Fibroblast of villous mesenchyme (primary cell): Measurements from ENCODE around the gene NRP2. TPM values are rescaled to one million over a fixed set of nuclear protein-coding genes. Genes with fewer than 3 reads are reported as not detected.

ENCODE experiments used
- DNase-seq: peaks from one replicate; pipeline ENCODE4 v3.0.0-alpha.2; 2010; ENCODE audit warnings: low read depth
- H3K4me3 ChIP-seq: 2 replicates; pipeline ENCODE4 v1.5.1; 2011; ENCODE audit warnings: low read depth, mild to moderate bottlenecking, low read length
- total RNA-seq: library from RNA; depleted of rRNA; stranded (reverse); fragments of >200 nt; gene quantifications from 2 replicates; pipeline ENCODE4 v1.2.3, GENCODE V29; 2012
- TF ChIP-seq, protein P1 (sequence below): IDR thresholded peaks from 2 replicates; pipeline ENCODE4 v1.5.1; 2012; ENCODE audit warnings: low read depth, mild to moderate bottlenecking, low read length; ENCODE audit not compliant: insufficient read depth

NRP2 gene
- total RNA-seq, 1 donor: 117 TPM

DNA sequence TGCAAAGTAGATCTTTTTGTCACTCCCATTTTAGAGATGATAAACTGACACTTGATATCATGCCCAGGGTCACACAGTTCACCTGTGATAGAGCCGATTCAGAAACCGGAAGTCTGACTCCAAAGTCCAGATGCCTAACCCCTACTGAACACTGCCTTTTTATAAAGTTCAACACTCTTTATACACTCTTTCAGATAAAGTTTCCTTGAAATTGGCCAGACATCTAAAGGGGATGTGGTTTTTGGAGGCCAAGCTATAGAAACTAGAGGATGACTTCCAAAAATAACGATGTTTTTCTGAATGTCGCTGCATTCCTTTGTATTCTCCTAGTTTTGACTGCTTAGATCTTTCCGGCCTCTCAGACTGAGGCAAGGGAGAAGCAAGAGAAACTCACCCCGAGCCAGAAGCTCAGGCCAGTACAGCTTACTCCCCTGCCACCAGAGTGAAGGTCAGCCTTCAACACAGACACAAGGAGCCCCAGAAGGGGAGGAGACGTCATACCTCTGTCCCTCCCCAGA is 61.8 kb downstream of the NRP2 start:
- no peak overlapping the region for H3K4me3 ChIP-seq
- TF ChIP-seq, protein P1, sequence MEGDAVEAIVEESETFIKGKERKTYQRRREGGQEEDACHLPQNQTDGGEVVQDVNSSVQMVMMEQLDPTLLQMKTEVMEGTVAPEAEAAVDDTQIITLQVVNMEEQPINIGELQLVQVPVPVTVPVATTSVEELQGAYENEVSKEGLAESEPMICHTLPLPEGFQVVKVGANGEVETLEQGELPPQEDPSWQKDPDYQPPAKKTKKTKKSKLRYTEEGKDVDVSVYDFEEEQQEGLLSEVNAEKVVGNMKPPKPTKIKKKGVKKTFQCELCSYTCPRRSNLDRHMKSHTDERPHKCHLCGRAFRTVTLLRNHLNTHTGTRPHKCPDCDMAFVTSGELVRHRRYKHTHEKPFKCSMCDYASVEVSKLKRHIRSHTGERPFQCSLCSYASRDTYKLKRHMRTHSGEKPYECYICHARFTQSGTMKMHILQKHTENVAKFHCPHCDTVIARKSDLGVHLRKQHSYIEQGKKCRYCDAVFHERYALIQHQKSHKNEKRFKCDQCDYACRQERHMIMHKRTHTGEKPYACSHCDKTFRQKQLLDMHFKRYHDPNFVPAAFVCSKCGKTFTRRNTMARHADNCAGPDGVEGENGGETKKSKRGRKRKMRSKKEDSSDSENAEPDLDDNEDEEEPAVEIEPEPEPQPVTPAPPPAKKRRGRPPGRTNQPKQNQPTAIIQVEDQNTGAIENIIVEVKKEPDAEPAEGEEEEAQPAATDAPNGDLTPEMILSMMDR: no peak
- DNase-seq: no peak

DNA sequence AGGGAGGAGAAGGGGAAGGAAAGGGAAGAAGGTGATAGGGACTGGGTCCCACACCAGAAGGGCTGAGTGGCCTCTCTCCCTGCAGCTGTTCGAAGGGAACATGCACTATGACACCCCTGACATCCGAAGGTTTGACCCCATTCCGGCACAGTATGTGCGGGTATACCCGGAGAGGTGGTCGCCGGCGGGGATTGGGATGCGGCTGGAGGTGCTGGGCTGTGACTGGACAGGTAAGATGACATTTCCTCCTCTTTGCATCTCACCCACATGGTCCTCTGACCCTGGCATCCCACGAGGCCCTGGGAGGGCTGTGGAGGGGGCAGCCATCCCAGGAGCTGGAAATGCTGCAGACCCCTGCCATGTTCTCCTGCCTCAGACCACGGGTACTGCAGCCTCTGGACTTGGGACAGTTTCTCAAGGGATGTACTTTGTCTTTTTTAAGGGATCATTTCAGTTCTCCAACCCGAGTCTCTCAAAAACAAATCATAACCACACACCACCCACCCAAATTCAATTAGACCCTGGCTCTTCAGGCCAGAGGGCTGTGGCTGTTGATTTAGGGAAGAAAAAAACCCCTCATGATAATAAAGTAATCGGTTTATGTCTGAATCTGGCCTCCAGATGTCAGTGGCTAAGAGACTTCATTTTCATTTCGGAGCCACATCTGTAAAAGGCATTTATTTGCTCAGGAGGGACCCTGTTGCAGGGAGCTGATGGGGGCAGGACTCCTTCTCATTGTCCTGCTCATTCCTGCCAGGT is 63.5 kb downstream of the NRP2 start:
- H3K4me3 ChIP-seq: no peak overlapping the region
- TF ChIP-seq, protein P1: no peak
- no peak for DNase-seq

DNA sequence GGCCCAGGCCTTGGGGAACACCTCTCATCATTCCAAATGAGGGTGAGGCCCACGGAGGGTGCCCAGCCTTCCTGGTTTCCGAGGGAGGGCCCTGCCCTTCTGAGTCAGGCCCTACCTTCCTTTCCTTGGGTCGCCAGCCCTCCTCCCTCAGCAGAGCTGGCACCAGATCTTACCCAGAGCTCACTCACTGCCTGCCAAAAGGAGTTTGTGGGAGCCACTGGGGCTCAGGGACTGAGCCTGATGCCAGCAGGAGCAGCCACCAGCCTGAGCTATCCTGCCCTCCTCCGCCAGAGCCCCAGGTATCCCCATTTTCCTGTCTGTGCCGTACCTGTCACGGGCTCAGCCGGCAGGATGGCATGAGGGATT is 64.1 kb downstream of the NRP2 start:
- H3K4me3 ChIP-seq: no peak overlapping the region
- DNase-seq: no peak
- TF ChIP-seq, protein P1: no peak

DNA sequence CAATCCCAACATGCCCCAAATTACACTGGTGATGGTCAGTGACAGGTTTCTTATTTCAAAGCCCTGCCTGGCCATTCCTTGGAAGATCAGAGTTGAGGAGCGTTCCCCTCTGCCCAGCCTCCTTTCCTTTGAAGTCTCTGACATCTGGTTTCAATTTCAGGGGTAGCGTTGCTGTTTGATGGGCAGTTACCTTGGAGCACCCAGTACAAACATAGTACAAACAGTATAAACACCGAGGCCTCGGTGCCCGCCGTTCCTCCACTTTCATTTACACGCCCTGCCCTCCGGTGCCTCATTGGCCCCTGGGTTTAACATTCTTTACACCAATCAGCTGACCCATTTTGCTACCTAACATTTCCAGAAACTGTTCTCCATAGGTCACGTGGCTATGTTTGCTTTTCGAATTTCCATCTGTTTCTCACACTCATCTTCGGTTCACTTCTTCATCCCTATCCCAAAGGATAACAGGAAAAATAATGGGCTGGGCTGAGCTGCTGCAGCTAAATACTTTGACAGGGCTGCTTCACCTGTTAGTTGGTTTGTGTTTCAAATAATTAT is 65.6 kb downstream of the NRP2 start:
- TF ChIP-seq, protein P1: no peak
- H3K4me3 ChIP-seq: no peak overlapping the region
- DNase-seq: no peak

DNA sequence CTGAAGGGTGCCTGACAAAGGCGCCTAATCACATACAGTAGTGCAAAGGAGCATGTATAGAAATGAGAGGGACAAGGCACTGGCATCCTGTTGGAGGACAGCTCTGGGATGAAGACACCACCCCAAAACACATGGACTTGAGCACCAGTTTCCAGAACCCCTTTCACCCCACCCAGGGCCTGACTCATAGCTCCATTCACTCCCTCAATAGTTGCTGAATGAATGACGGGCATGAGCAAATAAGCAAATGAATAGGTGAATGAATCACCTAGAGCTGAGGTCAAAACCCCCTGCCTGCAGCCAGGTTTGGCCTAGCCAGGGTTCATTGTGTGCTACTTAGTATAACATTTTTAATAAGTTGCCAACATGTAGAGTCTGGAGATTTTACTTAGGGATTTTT is 66.3 kb downstream of the NRP2 start:
- TF ChIP-seq, protein P1: no peak
- DNase-seq: no peak
- no peak overlapping the region for H3K4me3 ChIP-seq

DNA sequence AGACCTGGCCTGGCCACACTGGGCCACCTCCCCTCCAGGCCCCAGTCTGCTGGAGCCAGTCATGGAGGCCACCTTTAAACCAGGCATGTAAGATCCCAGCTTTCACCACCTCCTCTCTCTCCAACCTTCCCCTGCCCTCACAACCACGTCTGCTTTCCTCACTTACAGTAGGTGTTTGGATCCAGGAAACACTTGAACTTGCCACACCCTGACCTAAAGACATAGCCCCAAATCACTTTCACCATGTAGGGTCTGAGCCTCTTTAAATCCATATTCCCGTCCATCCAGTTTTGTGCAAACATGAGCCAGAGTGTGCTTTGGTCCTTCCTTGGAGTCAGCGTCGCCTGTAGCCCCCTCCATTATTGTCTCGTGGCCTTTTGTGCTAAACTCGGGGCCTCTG is 66.8 kb downstream of the NRP2 start:
- no peak for DNase-seq
- H3K4me3 ChIP-seq: no peak overlapping the region
- TF ChIP-seq, protein P1: no peak

DNA sequence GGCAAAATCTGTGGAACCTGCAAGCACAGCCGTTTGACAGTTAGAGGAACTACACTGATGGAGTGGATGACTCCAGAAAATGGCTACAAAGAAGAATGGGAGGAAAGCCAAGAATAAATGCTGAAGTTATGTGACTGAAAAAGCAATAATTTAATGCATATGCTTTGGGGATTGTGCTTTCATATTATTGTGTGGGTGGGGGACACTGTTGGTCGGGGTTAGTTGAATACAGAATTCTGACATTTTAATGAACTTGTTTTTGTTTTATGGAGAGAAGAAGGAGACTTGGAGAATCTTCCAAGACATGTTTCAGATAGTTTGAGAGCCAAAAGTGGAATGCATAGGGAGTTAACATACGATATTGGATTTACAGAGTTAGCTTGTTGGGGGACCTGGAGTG is 68.5 kb downstream of the NRP2 start:
- TF ChIP-seq, protein P1: no peak
- DNase-seq: no peak
- no peak overlapping the region for H3K4me3 ChIP-seq
